GM12801 (cell line): ENCODE measurements around the gene P3H2.

ENCODE experiments used
- TF ChIP-seq, protein P1 (sequence below): IDR thresholded peaks from one replicate; pipeline ENCODE4 v1.5.1; 2011; ENCODE audit warnings: control low read depth; ENCODE audit not compliant: insufficient read length; ENCODE audit errors: extremely low read depth

The P3H2 gene

GRCh38 chr3:189947948-189948723, 172.6 kb downstream of the P3H2 start:
- TF ChIP-seq, protein P1, sequence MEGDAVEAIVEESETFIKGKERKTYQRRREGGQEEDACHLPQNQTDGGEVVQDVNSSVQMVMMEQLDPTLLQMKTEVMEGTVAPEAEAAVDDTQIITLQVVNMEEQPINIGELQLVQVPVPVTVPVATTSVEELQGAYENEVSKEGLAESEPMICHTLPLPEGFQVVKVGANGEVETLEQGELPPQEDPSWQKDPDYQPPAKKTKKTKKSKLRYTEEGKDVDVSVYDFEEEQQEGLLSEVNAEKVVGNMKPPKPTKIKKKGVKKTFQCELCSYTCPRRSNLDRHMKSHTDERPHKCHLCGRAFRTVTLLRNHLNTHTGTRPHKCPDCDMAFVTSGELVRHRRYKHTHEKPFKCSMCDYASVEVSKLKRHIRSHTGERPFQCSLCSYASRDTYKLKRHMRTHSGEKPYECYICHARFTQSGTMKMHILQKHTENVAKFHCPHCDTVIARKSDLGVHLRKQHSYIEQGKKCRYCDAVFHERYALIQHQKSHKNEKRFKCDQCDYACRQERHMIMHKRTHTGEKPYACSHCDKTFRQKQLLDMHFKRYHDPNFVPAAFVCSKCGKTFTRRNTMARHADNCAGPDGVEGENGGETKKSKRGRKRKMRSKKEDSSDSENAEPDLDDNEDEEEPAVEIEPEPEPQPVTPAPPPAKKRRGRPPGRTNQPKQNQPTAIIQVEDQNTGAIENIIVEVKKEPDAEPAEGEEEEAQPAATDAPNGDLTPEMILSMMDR: no peak

DNA sequence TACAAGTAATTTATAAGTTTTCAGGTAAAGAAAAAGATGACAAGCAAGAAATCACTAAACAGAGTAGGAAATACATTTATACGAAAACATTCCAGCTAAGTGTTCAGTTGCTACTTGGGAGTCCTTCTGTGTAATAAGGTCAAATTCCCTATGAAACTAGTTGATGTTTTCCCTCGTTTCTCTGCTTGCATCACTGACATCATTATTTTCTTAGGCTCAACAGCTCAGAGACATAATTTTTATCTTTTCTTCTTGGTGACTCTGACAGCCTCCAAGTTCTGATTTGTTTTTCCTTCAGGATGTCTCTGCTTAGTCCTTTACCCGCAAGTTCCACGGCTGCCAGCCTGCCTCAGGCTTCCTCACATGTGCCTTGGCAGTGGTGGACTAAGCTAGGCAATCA, 173.6 kb downstream of the P3H2 start:
- TF ChIP-seq, protein P1: no peak

- TF ChIP-seq, protein P1: no peak
These were observed 174.6 kb downstream of the P3H2 start for GRCh38 chr3:189945935-189946709.

GRCh38 chr3:189944285-189945145, 176.2 kb downstream of the P3H2 start:
- TF ChIP-seq, protein P1: no peak

DNA sequence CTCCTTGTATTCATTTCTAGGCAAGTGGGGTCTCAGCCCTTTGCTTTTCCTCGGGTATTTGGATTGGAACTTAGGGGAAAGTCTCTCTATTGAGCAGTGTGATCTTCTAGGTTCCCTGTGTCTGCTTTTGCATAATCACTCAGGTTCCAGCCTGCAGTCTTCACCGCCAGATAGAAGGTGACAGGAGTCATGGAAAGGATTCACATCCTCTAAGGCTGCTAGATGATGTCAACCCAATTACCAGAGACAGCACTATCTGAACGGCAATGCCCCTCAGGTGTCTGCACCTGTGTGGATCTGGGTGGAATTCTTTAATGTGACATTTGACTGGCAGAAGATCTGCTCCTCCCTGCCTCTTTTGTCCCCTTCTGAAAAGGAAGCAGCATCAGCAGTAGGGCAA, 177.7 kb downstream of the P3H2 start:
- TF ChIP-seq, protein P1: no peak

DNA sequence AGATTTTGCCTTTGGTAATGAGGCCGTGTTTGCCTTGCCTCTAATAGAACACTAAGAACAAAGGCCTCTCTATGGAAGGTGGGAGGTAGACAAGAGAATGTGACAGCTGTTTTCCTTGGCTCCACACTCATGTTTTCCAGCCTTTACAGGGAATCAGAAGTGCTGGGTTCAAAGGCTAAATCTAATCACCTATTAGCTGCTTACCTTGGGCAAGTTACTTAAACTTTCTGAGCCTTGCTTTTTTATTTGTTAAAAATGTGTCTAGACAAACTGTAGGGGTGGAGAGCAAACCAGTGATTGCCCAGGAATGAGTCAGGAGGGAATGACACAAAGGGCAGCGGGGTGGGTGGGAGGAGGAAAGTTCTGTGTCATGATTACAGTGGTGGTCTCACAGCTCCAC, 179.0 kb downstream of the P3H2 start:
- TF ChIP-seq, protein P1: no peak

DNA sequence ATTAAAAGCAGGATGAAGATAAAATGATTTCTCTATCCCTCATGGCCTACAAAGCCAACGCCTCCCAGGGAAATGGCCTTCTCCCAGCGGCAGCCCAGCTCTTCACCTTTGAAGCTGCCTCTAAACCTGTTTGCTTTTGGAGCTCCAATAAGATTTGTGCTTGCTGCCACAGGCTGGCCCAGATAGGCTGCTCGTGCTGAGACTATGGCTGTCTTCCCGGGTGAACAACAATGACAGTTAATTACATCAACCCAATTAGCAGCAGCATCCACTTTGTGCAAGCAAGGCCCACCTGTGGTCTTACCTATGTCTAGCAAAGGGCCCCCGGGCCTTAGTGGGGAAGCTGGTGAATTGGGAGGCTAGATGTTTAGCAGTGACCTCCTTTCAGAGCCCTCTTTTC, 179.6 kb downstream of the P3H2 start:
- TF ChIP-seq, protein P1: no peak
